ENCODE results near the gene HSD17B3.

HSD17B3 gene

GRCh38 chr9:96202971-96203780 is 98.8 kb downstream of the HSD17B3 start:
- TF ChIP-seq NFIC (IDR thresholded peaks at IDR 0.05), result no peak
- TF ChIP-seq TEAD4 (IDR thresholded peaks at IDR 0.05), result no peak
- no peak for TF ChIP-seq ZBTB7A (IDR thresholded peaks at IDR 0.05; ENCODE audit: low read depth)
- no peak for TF ChIP-seq RAD21 (IDR thresholded peaks at IDR 0.05; ENCODE audit: low read depth)
- TF ChIP-seq USF1 (IDR thresholded peaks at IDR 0.05), result no peak
- TF ChIP-seq CREB1 (IDR thresholded peaks at IDR 0.05; ENCODE audit: low read depth), result no peak
- no peak for TF ChIP-seq TAF1 (IDR thresholded peaks at IDR 0.05; ENCODE audit: low read depth)
- no peak for TF ChIP-seq YY1 (IDR thresholded peaks at IDR 0.05; ENCODE audit: low read depth)
- TF ChIP-seq REST (IDR thresholded peaks at IDR 0.05; ENCODE audit: low read depth), result no peak
- TF ChIP-seq EP300 (IDR thresholded peaks at IDR 0.05; ENCODE audit: borderline replicate concordance), result no peak
- TF ChIP-seq CEBPB (IDR thresholded peaks at IDR 0.05), result no peak
- TF ChIP-seq MAX (IDR thresholded peaks at IDR 0.05), result no peak
- no peak for TF ChIP-seq EGR1 (IDR thresholded peaks at IDR 0.05)
- TF ChIP-seq FOXM1 (IDR thresholded peaks at IDR 0.05; ENCODE audit: borderline replicate concordance, low read depth), result no peak
- no peak for TF ChIP-seq TCF12 (IDR thresholded peaks at IDR 0.05; ENCODE audit: low read depth)

- TF ChIP-seq YY1 (IDR thresholded peaks at IDR 0.05; ENCODE audit: low read depth) (no peak), CEBPB (IDR thresholded peaks at IDR 0.05) (no peak), TAF1 (IDR thresholded peaks at IDR 0.05; ENCODE audit: low read depth) (no peak), MAX (IDR thresholded peaks at IDR 0.05) (no peak), EP300 (IDR thresholded peaks at IDR 0.05; ENCODE audit: borderline replicate concordance) (no peak), ZBTB7A (IDR thresholded peaks at IDR 0.05; ENCODE audit: low read depth) (no peak), CREB1 (IDR thresholded peaks at IDR 0.05; ENCODE audit: low read depth) (no peak), FOXM1 (IDR thresholded peaks at IDR 0.05; ENCODE audit: borderline replicate concordance, low read depth) (no peak), NFIC (IDR thresholded peaks at IDR 0.05) (no peak)
Observed at GRCh38 chr9:96201140-96201539, 100.8 kb downstream of the HSD17B3 start.

GRCh38 chr9:96199006-96199405 is 103.0 kb downstream of the HSD17B3 start:
- TF ChIP-seq EP300 (IDR thresholded peaks at IDR 0.05; ENCODE audit: borderline replicate concordance) (no peak), TAF1 (IDR thresholded peaks at IDR 0.05; ENCODE audit: low read depth) (no peak), CEBPB (IDR thresholded peaks at IDR 0.05) (no peak), MAX (IDR thresholded peaks at IDR 0.05) (no peak), TCF12 (IDR thresholded peaks at IDR 0.05; ENCODE audit: low read depth) (no peak), NFIC (IDR thresholded peaks at IDR 0.05) (no peak), REST (IDR thresholded peaks at IDR 0.05; ENCODE audit: low read depth) (no peak), CREB1 (IDR thresholded peaks at IDR 0.05; ENCODE audit: low read depth) (no peak), ZBTB7A (IDR thresholded peaks at IDR 0.05; ENCODE audit: low read depth) (no peak), FOXM1 (IDR thresholded peaks at IDR 0.05; ENCODE audit: borderline replicate concordance, low read depth) (no peak), EGR1 (IDR thresholded peaks at IDR 0.05) (no peak), TEAD4 (IDR thresholded peaks at IDR 0.05) (no peak), RAD21 (IDR thresholded peaks at IDR 0.05; ENCODE audit: low read depth) (no peak)

- TF ChIP-seq TEAD4 (IDR thresholded peaks at IDR 0.05) (no peak), CREB1 (IDR thresholded peaks at IDR 0.05; ENCODE audit: low read depth) (no peak), ZBTB7A (IDR thresholded peaks at IDR 0.05; ENCODE audit: low read depth) (no peak), RAD21 (IDR thresholded peaks at IDR 0.05; ENCODE audit: low read depth) (no peak), NFIC (IDR thresholded peaks at IDR 0.05) (no peak), MAX (IDR thresholded peaks at IDR 0.05) (no peak)
Observed at GRCh38 chr9:96195541-96195940, 106.4 kb downstream of the HSD17B3 start.

- TF ChIP-seq FOXM1 (IDR thresholded peaks at IDR 0.05; ENCODE audit: borderline replicate concordance, low read depth), result no peak
- no peak for TF ChIP-seq EGR1 (IDR thresholded peaks at IDR 0.05)
- TF ChIP-seq CREB1 (IDR thresholded peaks at IDR 0.05; ENCODE audit: low read depth), result no peak
- TF ChIP-seq TCF12 (IDR thresholded peaks at IDR 0.05; ENCODE audit: low read depth), result no peak
- TF ChIP-seq NFIC (IDR thresholded peaks at IDR 0.05), result no peak
- no peak for TF ChIP-seq ZBTB7A (IDR thresholded peaks at IDR 0.05; ENCODE audit: low read depth)
Observed at GRCh38 chr9:96193236-96193755, 108.7 kb downstream of the HSD17B3 start.

Measured in Ishikawa (cell line).